GM12878 (cell line): Measurements from ENCODE around the gene TMEM191B. TPM values are rescaled to one million over a fixed set of nuclear protein-coding genes. Genes with fewer than 3 reads are reported as not detected.
"Not testable (repeated sequence)": the region's sequence is repeated elsewhere in the genome, so short reads cannot be mapped to it uniquely, and the experiment has no call there.

Source experiments
- ATAC-seq: fragments of 200-7000 bp; cut with Tn5 transposase; 3 replicates; pipeline ENCODE4 v1.9.1; 2020; ENCODE audit warnings: mild to moderate bottlenecking, moderate library complexity
- BruUV-seq: library from RNA; stranded (reverse); fragments of 400-500 nt; replicated peaks from 2 replicates; lab custom pipeline; 2021; lab: Mats Ljungman, UMichigan
- CTCF ChIA-PET: fragments of 300-600 bp; sonication (Branson Sonifier 250); formaldehyde crosslinking; extraction: SDS; loops from one replicate; lab custom pipeline; 2021; ENCODE audit warnings: inconsistent platforms; lab: Yijun Ruan, JAX
- POLR2A ChIA-PET: fragments of 350-600 bp; formaldehyde crosslinking; extraction: SDS; loops from one replicate; lab custom pipeline; 2021; ENCODE audit warnings: inconsistent platforms; lab: Charles Lee
- RAD21 ChIA-PET: fragments of 300-600 bp; sonication (Branson Sonifier 250); formaldehyde crosslinking; loops from one replicate; lab custom pipeline; 2023; ENCODE audit warnings: antibody characterized with exemption; ENCODE audit not compliant: unreplicated experiment; lab: Charles Lee
- SMC1A ChIA-PET: fragments of 300-600 bp; sonication (Branson Sonifier 250); formaldehyde crosslinking; loops from one replicate; lab custom pipeline; 2023; ENCODE audit not compliant: unreplicated experiment, uncharacterized antibody; lab: Charles Lee
- DNase-seq: peaks from one replicate; pipeline ENCODE4 v3.0.0-alpha.2; 2011; ENCODE audit warnings: low read depth, low spot score
- FAIRE-seq: peaks from 3 replicates; lab custom pipeline; 2011; peaks lifted over from hg19 to GRCh38; lab: Jason Lieb, UNC
- H2AFZ ChIP-seq: 2 replicates; pipeline ENCODE4 v1.6.0; 2011; ENCODE audit warnings: low read depth, low read length, control low read depth; ENCODE audit not compliant: control insufficient read depth
- H3K27ac ChIP-seq: 2 replicates; pipeline ENCODE4 v1.5.1; 2011; ENCODE audit warnings: control low read depth; ENCODE audit not compliant: control insufficient read depth, insufficient read depth
- H3K27me3 ChIP-seq, 2 experiments: replicated peaks in 1 of 2; 2 replicates each; pipeline versions ENCODE4 v1.6.0 to v1.6.1; 2011; ENCODE audit warnings: low read length in 1 of 2; ENCODE audit not compliant: control insufficient read depth in 2 of 2, insufficient read depth in 2 of 2
- H3K36me3 ChIP-seq, 2 experiments: 2 replicates each; pipeline ENCODE4 v1.5.1; 2011; ENCODE audit warnings: low read length in 1 of 2; ENCODE audit not compliant: control insufficient read depth in 2 of 2, insufficient read depth in 2 of 2
- H3K4me1 ChIP-seq: 2 replicates; pipeline ENCODE4 v1.6.1; 2011; ENCODE audit warnings: mild to moderate bottlenecking, low read length, moderate library complexity, mixed read lengths; ENCODE audit not compliant: control insufficient read depth, insufficient read depth
- H3K4me2 ChIP-seq: 2 replicates; pipeline ENCODE4 v1.6.0; 2011; ENCODE audit warnings: control low read depth; ENCODE audit not compliant: control insufficient read depth, insufficient read depth
- H3K4me3 ChIP-seq: fragments of 200-600 bp; sonication (generic); 2 replicates; pipeline ENCODE4 v1.5.1; 2016
- H3K79me2 ChIP-seq: 2 replicates; pipeline ENCODE4 v1.6.0; 2011; ENCODE audit warnings: low read length; ENCODE audit not compliant: control insufficient read depth, insufficient read depth
- H3K9ac ChIP-seq: 2 replicates; pipeline ENCODE4 v1.8.0; 2011; ENCODE audit warnings: low read length, control low read depth, mixed read lengths; ENCODE audit not compliant: control insufficient read depth, insufficient read depth
- H3K9me3 ChIP-seq: replicated peaks from 3 replicates; pipeline ENCODE4 v1.5.1; 2011; ENCODE audit warnings: mild to moderate bottlenecking, low read length; ENCODE audit not compliant: control insufficient read depth, insufficient read depth
- H4K20me1 ChIP-seq: 2 replicates; pipeline ENCODE4 v1.6.0; 2011; ENCODE audit not compliant: control insufficient read depth, insufficient read depth
- WGBS: methylation state at CpG from one replicate; pipeline ENCODE4 v1.1.6; 2016; ENCODE audit warnings: low lambda C conversion rate; ENCODE audit not compliant: insufficient replicate concordance, insufficient coverage; ENCODE audit errors: missing lambda C conversion rate; 5-methylcytosine and 5-hydroxymethylcytosine counted together
- in situ Hi-C: fragments of 300-500 bp; cut with MboI; formaldehyde crosslinking; loops from 9 replicates; pipeline ENCODE4 v1.14.3; 2018; ENCODE audit warnings: mixed read lengths
- intact Hi-C: fragments of 100-400 bp; cut with micrococcal nuclease; formaldehyde crosslinking; loops from one replicate; pipeline ENCODE4 v1.14.2; 2022; ENCODE audit not compliant: unreplicated experiment
- polyA plus RNA-seq, 11 experiments: library from polyadenylated mRNA; depleted of rRNA in 4 of 11; unstranded in 6 of 11; stranded (reverse) in 5 of 11; fragments of >200 nt; fragmentation: Nextera tagmentation in 4 of 11; fragmentation: Illumina TruSeq in 1 of 11; extraction: Ambion mirVana in 4 of 11; extraction: Trizol in 1 of 11; gene quantifications; 1 replicate in 1 of 11; 2 replicates in 10 of 11; pipeline versions ENCODE4 v1.2.1 to v1.2.3, GENCODE V29; 2011 to 2016; ENCODE audit warnings: inconsistent platforms in 2 of 11, missing spikeins in 2 of 11, low read depth in 1 of 11
- total RNA-seq, 4 experiments: library from RNA; depleted of rRNA in 3 of 4; stranded (reverse); fragments of >200 nt in 3 of 4; fragmentation: Illumina TruSeq in 1 of 4; extraction: Trizol in 1 of 4; gene quantifications; 2 replicates each; pipeline versions ENCODE4 v1.2.1 to v1.2.3, GENCODE V29; 2013 to 2021

TMEM191B gene
- total and polyA plus RNA-seq, 10 of the 15 experiments (the other 5 are each of a cell fraction or from before 2014, with no cell fraction given) = 0.67 to 3.1 (median 1.3) TPM; not detected in 4

GRCh38 chr22:18533633-18534032 is 6.0 kb downstream of the TMEM191B start:
- H3K27ac ChIP-seq, H2AFZ ChIP-seq, CTCF ChIA-PET, BruUV-seq, intact Hi-C loops, DNase-seq, H3K36me3 ChIP-seq, H3K79me2 ChIP-seq, H3K9ac ChIP-seq, in situ Hi-C loops, SMC1A ChIA-PET, ATAC-seq, H3K9me3 ChIP-seq, H4K20me1 ChIP-seq, H3K4me1 ChIP-seq, FAIRE-seq, POLR2A ChIA-PET, H3K4me3 ChIP-seq, RAD21 ChIA-PET, H3K27me3 ChIP-seq, H3K4me2 ChIP-seq: not testable (repeated sequence)
- no CpG with 5 or more reads among the region's 11 CpGs for WGBS

- RAD21 ChIA-PET, H3K27me3 ChIP-seq, in situ Hi-C loops, BruUV-seq, FAIRE-seq, H3K9ac ChIP-seq, H3K9me3 ChIP-seq, H3K36me3 ChIP-seq, H3K27ac ChIP-seq, intact Hi-C loops, DNase-seq, H3K4me2 ChIP-seq, SMC1A ChIA-PET, CTCF ChIA-PET, POLR2A ChIA-PET, H3K4me3 ChIP-seq, H3K79me2 ChIP-seq, H4K20me1 ChIP-seq, H3K4me1 ChIP-seq, ATAC-seq, H2AFZ ChIP-seq: not testable (repeated sequence)
- 93% methylated on average over 3 of the region's 12 CpGs for WGBS
Measured at GRCh38 chr22:18534315-18534714, 6.7 kb downstream of the TMEM191B start.

DNA sequence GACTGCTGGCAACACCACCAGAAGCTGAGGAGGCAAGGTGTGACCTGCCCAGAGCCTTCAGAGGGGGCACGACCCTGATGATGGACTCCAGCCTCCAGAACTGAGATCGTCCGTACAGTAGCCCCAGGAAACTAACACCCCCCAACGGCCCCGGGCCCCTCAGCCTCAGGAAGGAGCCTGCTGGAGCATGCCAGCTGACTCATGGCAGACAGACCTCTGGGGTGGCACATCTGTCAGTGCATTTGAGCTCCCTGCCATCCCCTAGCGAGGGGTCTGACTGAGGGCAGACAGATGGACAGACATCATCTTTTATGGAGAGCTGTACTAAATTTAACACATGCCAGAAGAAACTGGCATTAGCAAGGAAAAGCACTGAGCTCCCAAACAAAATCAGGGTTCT is 12.4 kb downstream of the TMEM191B start:
- BruUV-seq, H3K4me1 ChIP-seq, ATAC-seq, H3K9me3 ChIP-seq, H3K27me3 ChIP-seq, DNase-seq, CTCF ChIA-PET, H3K4me2 ChIP-seq, in situ Hi-C loops, FAIRE-seq, H3K36me3 ChIP-seq, RAD21 ChIA-PET, H3K4me3 ChIP-seq, H4K20me1 ChIP-seq, SMC1A ChIA-PET, H3K9ac ChIP-seq, H3K79me2 ChIP-seq, H3K27ac ChIP-seq, intact Hi-C loops, H2AFZ ChIP-seq, POLR2A ChIA-PET: not testable (repeated sequence)
- WGBS = 95% methylated on average over 5 of the region's 6 CpGs

DNA sequence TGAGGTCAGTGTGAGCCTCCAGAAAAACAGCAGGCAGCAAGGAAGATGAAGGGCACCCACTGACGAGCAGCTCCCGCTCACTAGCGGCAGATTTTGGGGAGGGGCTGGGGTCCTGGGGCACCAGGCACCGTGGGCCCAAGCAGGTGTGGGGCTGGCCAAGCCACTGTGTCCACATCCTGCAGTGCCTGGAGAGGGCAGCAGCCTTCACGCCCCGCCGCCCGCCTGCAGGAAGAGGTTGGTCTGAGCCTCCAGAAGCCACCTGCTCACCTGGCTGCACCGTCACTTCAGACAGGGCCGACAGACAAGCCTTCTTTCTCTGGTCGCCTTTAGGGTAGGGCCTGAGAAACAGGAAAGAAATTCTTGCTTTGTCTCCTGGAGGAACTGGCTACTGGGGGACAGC is 15.8 kb downstream of the TMEM191B start:
- in situ Hi-C loops, H3K27ac ChIP-seq, FAIRE-seq, DNase-seq, intact Hi-C loops, H3K4me1 ChIP-seq, BruUV-seq, POLR2A ChIA-PET, H3K36me3 ChIP-seq, H3K4me2 ChIP-seq, SMC1A ChIA-PET, CTCF ChIA-PET, H3K27me3 ChIP-seq, H3K9ac ChIP-seq, H4K20me1 ChIP-seq, H3K79me2 ChIP-seq, RAD21 ChIA-PET, H3K4me3 ChIP-seq, H2AFZ ChIP-seq, H3K9me3 ChIP-seq: not testable (repeated sequence)
- no CpG with 5 or more reads among the region's 11 CpGs for WGBS
- peak; percentile 76 for ATAC-seq
